NB4 (cell line): ENCODE measurements around the gene SMPD3.

Experiments used
- MYC ChIP-seq: IDR thresholded peaks from 2 replicates; pipeline ENCODE4 v1.6.1; 2011; ENCODE audit warnings: low read depth, low read length
- POLR2A ChIP-seq: IDR thresholded peaks from 2 replicates; pipeline ENCODE4 v1.6.1; 2011; ENCODE audit warnings: mild to moderate bottlenecking; ENCODE audit not compliant: insufficient read length; ENCODE audit errors: extremely low read depth
- TF ChIP-seq, protein P1 (sequence below): IDR thresholded peaks from one replicate; pipeline ENCODE4 v1.5.1; 2012; ENCODE audit warnings: low read depth, low read length

DNA sequence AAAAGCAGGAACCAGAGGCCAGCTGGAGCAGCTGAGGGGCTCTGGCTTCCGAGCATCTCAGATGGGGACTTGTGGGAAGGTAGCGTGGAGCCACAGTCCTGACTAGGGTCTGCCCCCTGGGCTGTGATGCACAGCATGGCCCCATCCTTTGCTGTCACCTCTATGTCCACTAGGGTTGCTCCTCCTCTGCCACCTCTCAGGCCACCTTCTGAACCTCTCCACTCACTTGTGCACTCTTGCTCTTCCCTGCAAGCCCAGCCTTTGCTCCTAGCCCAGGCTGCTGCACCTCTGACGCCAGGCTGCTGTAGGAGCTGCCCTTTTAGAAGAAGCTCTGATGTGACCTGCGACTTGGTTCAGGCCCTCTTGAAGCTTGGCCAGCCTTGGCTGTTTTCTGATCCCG is 24.3 kb upstream of the SMPD3 start:
- TF ChIP-seq, protein P1, sequence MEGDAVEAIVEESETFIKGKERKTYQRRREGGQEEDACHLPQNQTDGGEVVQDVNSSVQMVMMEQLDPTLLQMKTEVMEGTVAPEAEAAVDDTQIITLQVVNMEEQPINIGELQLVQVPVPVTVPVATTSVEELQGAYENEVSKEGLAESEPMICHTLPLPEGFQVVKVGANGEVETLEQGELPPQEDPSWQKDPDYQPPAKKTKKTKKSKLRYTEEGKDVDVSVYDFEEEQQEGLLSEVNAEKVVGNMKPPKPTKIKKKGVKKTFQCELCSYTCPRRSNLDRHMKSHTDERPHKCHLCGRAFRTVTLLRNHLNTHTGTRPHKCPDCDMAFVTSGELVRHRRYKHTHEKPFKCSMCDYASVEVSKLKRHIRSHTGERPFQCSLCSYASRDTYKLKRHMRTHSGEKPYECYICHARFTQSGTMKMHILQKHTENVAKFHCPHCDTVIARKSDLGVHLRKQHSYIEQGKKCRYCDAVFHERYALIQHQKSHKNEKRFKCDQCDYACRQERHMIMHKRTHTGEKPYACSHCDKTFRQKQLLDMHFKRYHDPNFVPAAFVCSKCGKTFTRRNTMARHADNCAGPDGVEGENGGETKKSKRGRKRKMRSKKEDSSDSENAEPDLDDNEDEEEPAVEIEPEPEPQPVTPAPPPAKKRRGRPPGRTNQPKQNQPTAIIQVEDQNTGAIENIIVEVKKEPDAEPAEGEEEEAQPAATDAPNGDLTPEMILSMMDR: no peak
- TF ChIP-seq MYC: no peak
- TF ChIP-seq POLR2A: no peak
